Stimulated activated CD8-positive, alpha-beta memory T cell treated with anti-CD3 and anti-CD28 coated beads, Interleukin-7, amount 100 ng/mL, for 4 hours (primary cell): ENCODE measurements around the gene RD3L.

Experiments used
- DNase-seq, 2 donors: peaks; one replicate each; pipeline ENCODE4 v3.0.0-alpha.2; 2020; ENCODE audit warnings: low read depth in 2 of 2

RD3L gene

GRCh38 chr14:103896578-103896977, 45.8 kb downstream of the RD3L start:
- no peak for DNase-seq

GRCh38 chr14:103894723-103895059, 47.6 kb downstream of the RD3L start:
- no peak for DNase-seq

GRCh38 chr14:103894034-103894722, 48.2 kb downstream of the RD3L start:
- no peak for DNase-seq

- DNase-seq, result no peak
Measured at GRCh38 chr14:103892247-103892646, 50.1 kb downstream of the RD3L start.

DNA sequence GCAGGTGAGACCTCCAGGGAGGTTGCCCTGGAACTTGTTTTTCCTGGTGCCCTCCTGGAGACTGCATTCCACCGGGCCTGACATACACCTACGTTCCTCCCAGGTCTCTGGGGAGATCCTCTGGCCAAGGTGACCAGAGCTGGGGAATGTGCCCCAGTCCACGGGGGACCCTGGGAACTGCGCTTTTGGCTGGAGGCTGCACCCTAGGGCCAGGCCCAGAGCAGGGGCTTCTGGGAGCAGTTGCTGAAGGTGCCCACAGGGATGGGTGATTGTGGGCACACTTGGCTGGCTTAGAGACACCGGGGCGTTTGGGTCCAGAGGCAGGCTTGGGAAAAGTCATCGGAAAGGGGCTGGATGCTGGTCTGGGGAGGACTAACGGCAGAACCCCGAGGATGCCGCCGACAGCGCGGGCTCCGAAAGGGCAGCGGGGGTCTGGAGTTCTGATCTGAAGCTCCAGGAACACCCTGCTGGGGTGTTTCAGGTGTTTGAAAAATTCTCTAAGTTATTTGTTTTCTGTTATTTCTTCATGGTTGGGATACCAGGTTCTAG, 50.6 kb downstream of the RD3L start:
- no peak for DNase-seq

DNA sequence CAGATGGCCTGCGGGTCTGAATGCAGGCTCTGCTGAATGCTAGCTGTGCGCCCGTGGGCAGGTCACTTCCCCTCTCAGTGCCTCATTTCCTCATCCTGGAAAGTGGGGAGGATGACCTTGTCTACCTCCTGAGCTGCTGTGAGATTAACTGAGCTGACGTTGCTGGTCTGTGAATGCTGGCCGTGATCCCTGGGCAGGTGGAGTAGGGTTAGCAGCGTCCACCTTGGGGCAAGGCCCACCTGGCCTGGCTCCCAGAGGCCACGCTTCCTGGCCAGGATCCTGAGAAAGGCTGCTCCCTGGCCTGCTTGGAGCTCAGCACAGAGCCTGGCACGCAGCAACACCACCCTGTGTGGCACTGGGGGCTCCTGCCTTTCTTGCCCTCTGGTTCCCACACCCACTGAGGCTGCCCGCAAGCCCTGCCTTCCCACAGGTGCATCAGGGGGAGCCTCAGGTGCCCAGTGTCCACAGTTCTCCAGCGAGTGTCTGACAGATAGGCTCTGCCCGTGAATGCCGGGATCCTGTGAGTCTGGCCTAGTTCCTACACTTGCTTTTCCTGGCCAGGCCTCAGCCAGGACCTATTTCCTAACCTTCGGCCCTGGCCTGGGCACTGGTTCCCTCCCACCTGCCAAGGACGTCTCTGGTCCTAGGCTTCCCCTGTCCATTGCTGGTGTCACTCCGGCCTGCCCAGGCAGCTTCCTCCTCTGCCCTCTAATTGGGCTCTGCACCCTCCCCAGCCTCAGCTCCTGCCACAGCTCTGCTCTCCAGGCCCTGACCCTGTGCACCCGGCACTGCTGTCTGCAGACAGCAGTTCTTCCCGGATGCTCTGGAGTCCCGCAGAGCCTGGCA, 51.3 kb downstream of the RD3L start:
- no peak for DNase-seq
